Jurkat, Clone E6-1 (cell line): ENCODE measurements around the gene TOE1.

Experiments used
- DNase-seq: peaks from one replicate; pipeline ENCODE4 v3.0.0-alpha.2; 2011; ENCODE audit warnings: low read depth, low spot score
- H3K4me3 ChIP-seq: 2 replicates; pipeline ENCODE4 v1.5.1; 2011; ENCODE audit warnings: mild to moderate bottlenecking, low read length, control low read depth, moderate library complexity

TOE1 gene

GRCh38 chr1:45385302-45385701, 45.3 kb downstream of the TOE1 start:
- DNase-seq, result no peak
- H3K4me3 ChIP-seq, result no peak overlapping the region

- no peak for DNase-seq
- H3K4me3 ChIP-seq, result no peak overlapping the region
Observed at GRCh38 chr1:45386219-45386618, 46.2 kb downstream of the TOE1 start.
